CD4-positive, alpha-beta T cell treated with Interleukin-2 at 100 ng/mL for 4 hours (primary cell): ENCODE results near the gene HOXC5.

Source experiments
- DNase-seq: peaks from one replicate; pipeline ENCODE4 v3.0.0-alpha.2; 2020; ENCODE audit warnings: low spot score

Gene HOXC5

GRCh38 chr12:54047160-54047963, 14.5 kb downstream of the HOXC5 start:
- DNase-seq: no peak

- DNase-seq: no peak
Measured at GRCh38 chr12:54047964-54048303, 15.1 kb downstream of the HOXC5 start.

- DNase-seq: no peak
Measured at GRCh38 chr12:54048406-54049093, 15.7 kb downstream of the HOXC5 start.

GRCh38 chr12:54049108-54049507, 16.3 kb downstream of the HOXC5 start:
- DNase-seq: no peak

- no peak for DNase-seq
Measured at GRCh38 chr12:54050482-54050810, 17.6 kb downstream of the HOXC5 start.

GRCh38 chr12:54051026-54051842, 18.4 kb downstream of the HOXC5 start:
- no peak for DNase-seq

GRCh38 chr12:54051874-54052437, 19.1 kb downstream of the HOXC5 start:
- no peak for DNase-seq

GRCh38 chr12:54052438-54053002, 19.7 kb downstream of the HOXC5 start:
- no peak for DNase-seq

- DNase-seq: peak; percentile 15
Measured at GRCh38 chr12:54053003-54053750, 20.3 kb downstream of the HOXC5 start.

- DNase-seq: peak; percentile 35
Measured at GRCh38 chr12:54053751-54054741, 21.2 kb downstream of the HOXC5 start, which contains the start of gene HOXC4. HOXC4 (plus strand) TSS chr12:54053835; CDS start chr12:54053923, 88 bp downstream.

GRCh38 chr12:54054742-54055194, 21.9 kb downstream of the HOXC5 start:
- DNase-seq: no peak

GRCh38 chr12:54055552-54055951, 22.7 kb downstream of the HOXC5 start:
- DNase-seq: no peak

GRCh38 chr12:54056110-54056509, 23.3 kb downstream of the HOXC5 start:
- no peak for DNase-seq

- no peak for DNase-seq
Measured at GRCh38 chr12:54058128-54058768, 25.4 kb downstream of the HOXC5 start.

GRCh38 chr12:54059668-54060067, 26.8 kb downstream of the HOXC5 start:
- DNase-seq: no peak

- DNase-seq: no peak
Measured at GRCh38 chr12:54060174-54060974, 27.5 kb downstream of the HOXC5 start.

- DNase-seq: no peak
Measured at GRCh38 chr12:54060975-54061778, 28.3 kb downstream of the HOXC5 start.

GRCh38 chr12:54065677-54066076, 32.8 kb downstream of the HOXC5 start:
- DNase-seq: no peak
